AG04449 (cell line): ENCODE results near the gene DESI2.
"Not testable (repeated sequence)": the region's sequence is repeated elsewhere in the genome, so short reads cannot be mapped to it uniquely, and the experiment has no call there.

Experiments used
- CTCF ChIA-PET: fragments of 350-600 bp; formaldehyde crosslinking; extraction: SDS; loops from one replicate; lab custom pipeline; 2021; ENCODE audit warnings: antibody characterized with exemption; lab: Yijun Ruan, JAX
- POLR2A ChIA-PET: fragments of 400-600, 350-600 bp; formaldehyde crosslinking; extraction: SDS; loops from one replicate; lab custom pipeline; 2020; ENCODE audit warnings: antibody characterized with exemption, inconsistent platforms; lab: Yijun Ruan, JAX
- DNase-seq: peaks from one replicate; pipeline ENCODE4 v3.0.0-alpha.2; 2010; ENCODE audit warnings: low read depth, low spot score
- H3K4me3 ChIP-seq: 2 replicates; pipeline ENCODE4 v1.5.1; 2011; ENCODE audit warnings: low read depth, mild to moderate bottlenecking, control low read depth, low read length
- TF ChIP-seq, protein P1 (sequence below): IDR thresholded peaks from one replicate; pipeline ENCODE4 v1.5.1; 2011; ENCODE audit warnings: mild to moderate bottlenecking, moderate library complexity, low read length, control low read depth, inconsistent platforms; ENCODE audit not compliant: insufficient read depth; ENCODE audit errors: missing control alignments

DESI2 gene

DNA sequence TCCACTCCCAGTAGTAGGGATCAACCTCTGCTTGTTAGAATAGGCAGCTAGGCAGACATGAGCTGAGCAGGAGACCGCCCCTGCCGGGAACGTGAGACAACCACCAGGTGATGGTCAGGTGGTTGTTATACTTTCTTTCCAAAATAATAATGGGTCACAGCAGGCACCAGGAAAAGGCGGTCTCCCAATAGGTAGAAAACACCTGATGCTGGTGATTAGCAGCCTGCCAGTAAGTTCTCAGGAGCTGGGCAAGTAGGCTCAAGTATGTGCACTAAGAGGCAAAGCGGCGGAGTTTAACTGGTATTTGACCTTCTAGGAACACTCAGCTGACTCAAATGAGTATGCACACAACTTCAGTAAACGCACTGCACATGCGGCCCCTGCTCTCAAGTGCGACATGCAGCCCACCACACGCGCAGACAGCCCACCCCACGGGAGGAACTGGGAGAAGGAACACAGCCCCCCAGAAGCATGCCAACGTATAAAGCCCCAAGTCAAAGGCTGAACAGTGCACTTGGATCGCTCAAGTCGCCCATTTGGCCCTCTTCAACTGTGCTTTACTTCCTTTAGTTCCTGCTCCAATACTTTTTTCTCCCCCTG lies 80.0 kb downstream of the DESI2 start:
- H3K4me3 ChIP-seq: no peak overlapping the region
- CTCF ChIA-PET: no interaction called here
- no peak for DNase-seq
- TF ChIP-seq, protein P1, sequence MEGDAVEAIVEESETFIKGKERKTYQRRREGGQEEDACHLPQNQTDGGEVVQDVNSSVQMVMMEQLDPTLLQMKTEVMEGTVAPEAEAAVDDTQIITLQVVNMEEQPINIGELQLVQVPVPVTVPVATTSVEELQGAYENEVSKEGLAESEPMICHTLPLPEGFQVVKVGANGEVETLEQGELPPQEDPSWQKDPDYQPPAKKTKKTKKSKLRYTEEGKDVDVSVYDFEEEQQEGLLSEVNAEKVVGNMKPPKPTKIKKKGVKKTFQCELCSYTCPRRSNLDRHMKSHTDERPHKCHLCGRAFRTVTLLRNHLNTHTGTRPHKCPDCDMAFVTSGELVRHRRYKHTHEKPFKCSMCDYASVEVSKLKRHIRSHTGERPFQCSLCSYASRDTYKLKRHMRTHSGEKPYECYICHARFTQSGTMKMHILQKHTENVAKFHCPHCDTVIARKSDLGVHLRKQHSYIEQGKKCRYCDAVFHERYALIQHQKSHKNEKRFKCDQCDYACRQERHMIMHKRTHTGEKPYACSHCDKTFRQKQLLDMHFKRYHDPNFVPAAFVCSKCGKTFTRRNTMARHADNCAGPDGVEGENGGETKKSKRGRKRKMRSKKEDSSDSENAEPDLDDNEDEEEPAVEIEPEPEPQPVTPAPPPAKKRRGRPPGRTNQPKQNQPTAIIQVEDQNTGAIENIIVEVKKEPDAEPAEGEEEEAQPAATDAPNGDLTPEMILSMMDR: no peak
- POLR2A ChIA-PET: no interaction called here

DNA sequence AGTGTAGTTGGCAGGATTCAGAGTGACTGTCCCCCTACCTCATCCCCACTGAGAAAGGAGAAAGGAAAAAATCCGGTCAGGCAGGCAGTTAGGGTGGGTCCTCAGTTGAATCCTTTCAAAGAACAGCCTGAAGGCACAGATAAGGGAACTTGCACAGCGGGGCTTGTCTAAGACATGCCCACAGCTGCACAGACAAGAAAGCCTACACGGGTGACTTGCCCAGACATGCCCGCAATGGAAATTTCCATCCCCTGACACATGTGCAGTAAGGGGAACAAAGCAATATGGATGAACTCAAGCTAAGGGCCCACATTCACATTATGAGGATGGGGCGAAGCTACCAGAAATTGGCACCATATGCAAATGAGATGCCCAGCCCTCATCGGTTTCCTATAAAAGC lies 82.5 kb downstream of the DESI2 start:
- CTCF ChIA-PET: no interaction called here
- POLR2A ChIA-PET: no interaction called here
- TF ChIP-seq, protein P1: no peak
- DNase-seq: no peak
- H3K4me3 ChIP-seq: no peak overlapping the region

DNA sequence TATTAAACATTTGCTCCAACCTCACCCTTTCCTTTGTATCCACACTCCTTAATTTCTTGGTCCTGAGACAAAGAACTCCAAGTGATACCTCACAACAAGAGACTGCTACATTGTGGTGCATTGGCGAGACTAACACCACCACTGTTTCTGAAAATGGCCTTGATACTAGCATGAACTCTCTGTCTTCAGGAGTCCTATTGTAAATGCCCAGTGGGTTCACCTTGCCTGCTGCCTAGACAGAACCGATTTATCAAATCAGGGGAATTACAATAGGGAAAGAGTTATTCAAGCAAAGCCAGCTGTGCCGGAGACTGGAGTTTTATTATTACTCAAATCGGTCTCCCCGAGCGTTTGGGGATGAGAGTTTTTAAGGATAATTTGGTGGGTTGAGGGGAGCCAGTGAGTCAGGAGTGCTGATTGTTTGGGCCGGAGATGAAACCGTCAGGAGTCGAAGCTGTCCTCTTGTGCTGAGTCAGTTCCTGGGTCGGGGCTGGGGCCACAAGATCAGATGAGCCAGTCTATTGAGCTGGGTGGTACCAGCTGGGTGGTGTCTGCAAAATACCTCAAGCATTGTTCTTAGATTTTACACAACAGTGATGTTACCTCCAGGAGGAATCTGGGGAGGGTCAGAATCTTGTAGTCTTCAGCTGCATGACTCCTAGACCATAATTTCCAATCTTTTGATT lies 83.1 kb downstream of the DESI2 start:
- DNase-seq: no peak

DNA sequence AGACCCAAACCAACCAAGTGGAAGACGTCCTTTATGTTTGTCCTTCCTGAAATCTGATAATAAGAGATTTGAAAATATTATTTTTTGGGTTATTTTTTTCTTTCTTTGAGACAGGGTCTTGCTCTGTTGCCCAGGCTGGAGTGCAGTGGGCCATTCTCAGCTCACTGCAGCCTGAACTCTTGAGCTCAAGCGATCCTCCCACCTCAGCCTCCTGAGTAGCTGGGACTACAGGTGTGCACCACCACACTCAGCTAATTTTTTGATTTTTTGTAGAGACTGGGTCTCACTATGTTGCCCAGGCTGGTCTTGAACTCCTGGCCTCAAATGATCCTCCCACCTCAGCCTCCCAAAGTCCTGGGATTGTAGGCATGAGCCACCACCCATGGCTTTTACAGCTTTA lies 86.2 kb downstream of the DESI2 start:
- CTCF ChIA-PET, DNase-seq, POLR2A ChIA-PET: not testable (repeated sequence)

More for the DNA sequence above, 83.1 kb downstream of the DESI2 start:
- ChIA-PET POLR2A (no interaction called here), CTCF (interaction anchor here (1.3 kb wide), 1 partner anchor 61 kb away, joined by 3 read pairs; no protein-coding TSS in a partner anchor)
- TF ChIP-seq, protein P1: no peak
- H3K4me3 ChIP-seq: no peak overlapping the region

DNA sequence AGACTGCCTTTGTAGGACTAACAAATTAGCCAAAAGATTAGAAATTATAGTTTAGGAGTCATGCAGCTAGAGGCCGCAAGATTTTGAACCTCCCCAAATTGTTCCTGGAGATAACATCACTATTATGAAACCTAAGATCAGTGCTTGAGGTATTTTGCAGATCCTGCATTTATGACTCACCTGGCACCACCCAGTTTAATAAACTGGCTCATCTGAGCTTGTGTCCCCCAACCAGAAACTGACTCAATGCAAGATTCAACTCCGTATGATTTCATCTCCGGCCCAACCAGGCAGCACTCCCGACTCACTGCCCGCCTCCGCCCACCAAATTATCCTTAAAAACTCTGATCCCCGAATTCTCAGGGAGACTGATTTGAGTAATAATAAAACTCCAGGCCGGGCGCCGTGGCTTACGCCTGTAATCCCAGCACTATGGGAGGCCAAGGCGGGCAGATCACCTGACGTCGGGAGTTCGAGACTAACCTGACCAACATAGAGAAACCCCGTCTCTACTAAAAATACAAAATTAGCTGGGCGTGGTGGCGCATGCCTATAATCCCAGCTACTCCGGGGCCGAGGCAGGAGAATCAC lies 87.2 kb downstream of the DESI2 start:
- DNase-seq, POLR2A ChIA-PET, CTCF ChIA-PET, H3K4me3 ChIP-seq: not testable (repeated sequence)

More for the DNA sequence above, 86.2 kb downstream of the DESI2 start:
- H3K4me3 ChIP-seq: not testable (repeated sequence)

DNA sequence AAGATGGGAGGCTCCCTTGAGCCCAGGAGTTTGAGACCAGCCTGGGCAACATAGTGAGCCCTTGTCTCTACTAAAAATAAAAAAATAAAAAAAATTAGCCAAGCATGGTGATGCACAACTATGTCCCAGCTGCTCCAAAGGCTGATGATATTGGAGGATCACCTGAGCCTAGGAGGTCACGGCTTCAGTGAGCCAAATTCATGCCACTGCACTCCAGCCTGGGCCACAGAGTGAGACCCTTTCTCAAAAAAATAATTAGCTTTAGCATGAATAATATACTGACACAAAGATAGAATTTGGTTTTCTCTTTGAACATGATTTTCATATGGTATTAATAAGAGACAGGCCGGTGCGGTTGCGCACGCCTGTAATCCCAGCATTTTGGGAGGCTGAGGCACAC lies 88.8 kb downstream of the DESI2 start:
- ChIA-PET POLR2A (no interaction called here), CTCF (interaction anchor here (1.4 kb wide), 1 partner anchor 11 kb away, joined by 3 read pairs; a partner anchor contains a TSS)
- no peak for DNase-seq
- H3K4me3 ChIP-seq: no peak overlapping the region
- TF ChIP-seq, protein P1: no peak

DNA sequence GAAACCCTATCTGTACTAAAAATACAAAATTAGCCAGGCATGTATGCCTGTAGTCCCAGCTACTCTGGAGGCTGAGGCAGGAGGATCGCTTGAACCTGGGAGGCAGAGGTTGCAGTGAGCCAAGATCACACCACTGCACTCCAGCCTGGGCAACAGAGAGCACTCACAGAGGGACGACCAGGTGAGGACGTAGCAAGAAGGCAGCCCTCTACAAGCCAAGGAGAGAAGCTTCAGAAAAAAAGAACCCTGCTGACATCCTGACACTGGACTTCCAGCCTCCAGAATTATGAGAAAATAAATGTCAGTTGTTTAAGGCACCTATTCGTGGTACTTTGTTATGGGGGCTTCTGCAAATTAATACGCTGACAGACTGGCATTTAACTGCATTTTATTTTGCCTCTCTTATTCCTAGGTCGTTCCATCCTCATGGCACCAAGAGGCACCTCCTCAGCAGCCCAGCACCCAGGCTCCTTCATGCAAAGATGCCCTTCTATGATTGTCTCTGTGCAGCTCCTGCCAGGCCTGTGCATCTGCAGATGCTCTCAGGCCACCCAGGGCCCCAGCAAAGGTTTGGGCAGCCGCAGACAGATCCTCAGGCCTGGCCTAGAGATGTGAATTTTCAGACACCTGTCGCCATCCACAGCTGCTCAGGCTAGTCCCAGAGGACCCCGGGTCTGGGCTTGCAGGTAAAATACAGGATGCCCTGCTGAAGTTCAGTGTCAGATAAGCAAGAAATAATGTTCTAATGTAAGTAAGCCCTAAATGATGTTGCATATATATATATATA lies 96.5 kb downstream of the DESI2 start:
- DNase-seq: no peak
- TF ChIP-seq, protein P1: no peak
- H3K4me3 ChIP-seq: no peak overlapping the region
- ChIA-PET POLR2A (no interaction called here), CTCF (no interaction called here)
